ENCODE results near the gene FAM25A. TPM values are rescaled to one million over a fixed set of nuclear protein-coding genes. Genes with fewer than 3 reads are reported as not detected.

Gene FAM25A
- not detected in 2 replicates for total RNA-seq (2014; rRNA removed; shearing (Covaris generic))

DNA sequence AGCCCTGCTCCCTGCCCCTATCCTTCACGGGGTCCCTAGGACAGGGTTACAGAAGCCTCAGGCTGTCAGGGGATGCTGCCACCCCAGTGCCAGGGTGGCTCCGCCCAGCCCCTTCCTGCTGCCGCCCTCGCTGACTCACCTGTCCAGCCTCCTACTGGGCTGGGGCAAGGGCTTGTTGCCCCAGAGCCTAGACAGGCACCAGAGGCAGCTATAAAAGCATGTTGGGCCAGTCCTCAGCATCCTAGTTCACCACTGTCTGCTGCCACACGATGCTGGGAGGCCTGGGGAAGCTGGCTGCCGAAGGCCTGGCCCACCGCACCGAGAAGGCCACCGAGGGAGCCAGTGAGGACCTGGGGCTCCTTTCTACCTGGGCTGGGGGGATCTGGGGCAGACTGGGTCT is at the start of gene FAM25A:
Gene FAM25A, plus strand, starts transcription at position 239 of the 400 bp plus-strand sequence. Its CDS starts 31 bp downstream, at position 270.

Small RNAs within 50 kb of the gene (small RNA-seq; reads per million reads assigned to genes)
- gene AL136982.5 (not detected), gene BMS1P3 (not detected), gene FAM25A (not detected), gene RNU6-529P (not detected)

Other genes starting within 250 kb of the FAM25A start
- 4.1 and 6.3 TPM in 2 replicates for gene MMRN2, start 62.7 kb upstream of the FAM25A start, total RNA-seq (2014; rRNA removed; shearing (Covaris generic))
- 8.7 and 10.8 TPM in 2 replicates for gene SNCG, start 61.7 kb upstream of the FAM25A start, total RNA-seq (2014; rRNA removed; shearing (Covaris generic))
- 0.56 and 0.64 TPM in 2 replicates for gene ADIRF, start 51.8 kb upstream of the FAM25A start, total RNA-seq (2014; rRNA removed; shearing (Covaris generic))
- 152 and 163 TPM in 2 replicates for gene GLUD1, start 74.5 kb downstream of the FAM25A start, total RNA-seq (2014; rRNA removed; shearing (Covaris generic))
- 26.0 and 28.5 TPM in 2 replicates for gene SHLD2, start 74.9 kb downstream of the FAM25A start, total RNA-seq (2014; rRNA removed; shearing (Covaris generic))
- 0.45 and 1.3 TPM in 2 replicates for gene NUTM2A, start 205.2 kb downstream of the FAM25A start, total RNA-seq (2014; rRNA removed; shearing (Covaris generic))

Data from A375 (cell line).